GM10266 (cell line): Measurements from ENCODE around the gene OR8D1.

Source experiments
- DNase-seq: peaks from one replicate; pipeline ENCODE4 v3.0.0; 2012; ENCODE audit errors: extremely low spot score
- CTCF ChIP-seq: IDR thresholded peaks from 2 replicates; pipeline ENCODE4 v1.5.1; 2012; ENCODE audit warnings: mild to moderate bottlenecking, low read depth; ENCODE audit not compliant: control insufficient read depth, insufficient read depth; ENCODE audit errors: missing control alignments

Gene OR8D1

GRCh38 chr11:124311269-124311668 is 2.5 kb downstream of the OR8D1 start:
- no peak for TF ChIP-seq CTCF
- no peak for DNase-seq

- TF ChIP-seq CTCF: no peak
- DNase-seq: no peak
Measured at GRCh38 chr11:124310721-124311120, 3.0 kb downstream of the OR8D1 start.

DNA sequence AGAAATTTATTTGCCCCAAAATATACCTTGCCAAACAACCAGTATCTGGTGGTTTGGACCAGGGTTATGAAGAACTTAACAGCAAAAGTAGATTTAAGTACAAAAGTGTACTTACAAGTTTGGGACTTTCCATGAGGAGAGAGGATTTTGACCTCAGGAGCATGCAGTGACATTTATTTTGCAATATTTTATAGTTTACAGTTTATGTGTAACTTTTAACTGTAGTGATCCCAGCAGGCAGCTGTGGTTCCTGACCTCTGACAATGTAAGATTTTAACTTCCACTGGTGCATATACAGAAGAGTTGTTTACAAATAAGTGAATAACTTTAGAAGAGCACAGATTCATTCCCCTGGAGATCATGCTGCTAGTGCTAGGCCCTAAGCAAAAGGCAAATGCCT is 6.7 kb downstream of the OR8D1 start:
- DNase-seq: no peak
- TF ChIP-seq CTCF: no peak

- DNase-seq: no peak
- TF ChIP-seq CTCF: no peak
Measured at GRCh38 chr11:124302347-124303125, 11.2 kb downstream of the OR8D1 start.

- TF ChIP-seq CTCF: no peak
- no peak for DNase-seq
Measured at GRCh38 chr11:124301548-124301947, 12.2 kb downstream of the OR8D1 start.

DNA sequence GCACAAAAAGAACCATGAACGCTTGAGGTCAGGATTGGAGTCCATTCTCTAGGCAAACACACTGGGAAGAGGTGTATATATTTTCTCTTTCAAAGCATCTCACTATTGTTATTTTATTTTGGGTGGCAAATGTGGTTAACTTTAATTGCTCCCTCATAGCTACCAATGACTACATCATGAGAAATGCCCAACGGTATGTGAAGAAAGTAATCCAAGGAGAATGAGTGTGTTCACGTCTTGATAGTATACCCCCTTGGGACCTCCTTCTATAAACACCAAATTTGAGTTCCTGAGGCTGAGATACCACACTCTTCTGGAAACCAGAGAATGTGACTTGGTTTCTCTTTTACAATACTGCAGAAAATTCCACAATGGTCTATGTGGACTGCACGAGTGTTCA is 15.8 kb downstream of the OR8D1 start:
- no peak for TF ChIP-seq CTCF
- DNase-seq: no peak

DNA sequence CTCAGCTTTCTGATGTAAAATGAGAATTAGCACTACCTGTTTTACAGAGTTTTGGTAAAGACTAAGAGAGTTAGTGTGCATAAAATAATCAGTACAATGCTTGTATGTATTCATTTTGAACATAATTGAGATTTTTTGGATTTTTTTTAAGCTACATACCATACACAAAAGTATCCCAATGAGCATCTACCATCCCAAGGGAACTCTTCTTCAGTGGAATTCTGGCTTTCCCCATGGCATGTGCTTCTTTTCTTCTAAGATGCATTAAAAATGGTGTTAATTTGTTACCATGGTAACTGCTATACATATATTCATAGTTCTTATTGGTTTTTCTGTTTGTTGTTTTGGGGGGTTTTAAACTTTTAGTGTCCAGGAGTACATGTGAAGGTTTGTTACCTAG is 17.7 kb downstream of the OR8D1 start:
- DNase-seq: no peak
- no peak for TF ChIP-seq CTCF
